Coronary artery (tissue), 2 donors: ENCODE data around the gene MMP8.

Source experiments
- DNase-seq: peaks from one replicate; pipeline ENCODE4 v3.0.0-alpha.2; 2017; ENCODE audit warnings: low spot score
- H3K27ac ChIP-seq, 2 donors: fragments of 200-600 bp; sonication (generic); one replicate each; pipeline ENCODE4 v1.5.1; 2016 to 2019
- H3K4me3 ChIP-seq: fragments of 200-600 bp; sonication (generic); 2 replicates; pipeline ENCODE4 v1.5.1; 2016; ENCODE audit warnings: mild to moderate bottlenecking, moderate library complexity
- TF ChIP-seq, protein P1 (sequence below): fragments of 200-600 bp; sonication (generic); IDR thresholded peaks from one replicate; pipeline ENCODE4 v1.5.1; 2019; ENCODE audit warnings: antibody characterized with exemption

The MMP8 gene

DNA sequence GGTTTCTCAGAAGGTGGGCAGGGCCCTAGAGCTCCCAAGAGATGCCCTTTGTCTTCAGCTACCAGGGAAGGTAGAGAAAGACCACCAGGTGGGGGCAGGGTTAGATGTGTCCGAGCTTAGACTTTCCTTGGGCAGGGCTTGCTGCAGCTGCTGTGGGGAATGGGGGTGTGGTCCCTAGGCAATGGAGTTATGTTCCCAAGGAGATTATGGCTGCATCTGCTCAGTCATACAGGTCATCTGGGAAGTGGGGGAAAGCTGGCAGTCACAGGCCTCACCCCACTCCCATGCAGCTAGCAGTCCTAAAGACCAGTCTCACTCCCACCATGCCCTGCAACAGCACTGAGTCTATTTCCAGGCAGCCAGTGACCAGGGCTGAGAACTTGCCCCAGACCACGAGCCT lies 48.7 kb downstream of the MMP8 start:
- no peak overlapping the region for H3K4me3 ChIP-seq
- TF ChIP-seq, protein P1, sequence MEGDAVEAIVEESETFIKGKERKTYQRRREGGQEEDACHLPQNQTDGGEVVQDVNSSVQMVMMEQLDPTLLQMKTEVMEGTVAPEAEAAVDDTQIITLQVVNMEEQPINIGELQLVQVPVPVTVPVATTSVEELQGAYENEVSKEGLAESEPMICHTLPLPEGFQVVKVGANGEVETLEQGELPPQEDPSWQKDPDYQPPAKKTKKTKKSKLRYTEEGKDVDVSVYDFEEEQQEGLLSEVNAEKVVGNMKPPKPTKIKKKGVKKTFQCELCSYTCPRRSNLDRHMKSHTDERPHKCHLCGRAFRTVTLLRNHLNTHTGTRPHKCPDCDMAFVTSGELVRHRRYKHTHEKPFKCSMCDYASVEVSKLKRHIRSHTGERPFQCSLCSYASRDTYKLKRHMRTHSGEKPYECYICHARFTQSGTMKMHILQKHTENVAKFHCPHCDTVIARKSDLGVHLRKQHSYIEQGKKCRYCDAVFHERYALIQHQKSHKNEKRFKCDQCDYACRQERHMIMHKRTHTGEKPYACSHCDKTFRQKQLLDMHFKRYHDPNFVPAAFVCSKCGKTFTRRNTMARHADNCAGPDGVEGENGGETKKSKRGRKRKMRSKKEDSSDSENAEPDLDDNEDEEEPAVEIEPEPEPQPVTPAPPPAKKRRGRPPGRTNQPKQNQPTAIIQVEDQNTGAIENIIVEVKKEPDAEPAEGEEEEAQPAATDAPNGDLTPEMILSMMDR: no peak

DNA sequence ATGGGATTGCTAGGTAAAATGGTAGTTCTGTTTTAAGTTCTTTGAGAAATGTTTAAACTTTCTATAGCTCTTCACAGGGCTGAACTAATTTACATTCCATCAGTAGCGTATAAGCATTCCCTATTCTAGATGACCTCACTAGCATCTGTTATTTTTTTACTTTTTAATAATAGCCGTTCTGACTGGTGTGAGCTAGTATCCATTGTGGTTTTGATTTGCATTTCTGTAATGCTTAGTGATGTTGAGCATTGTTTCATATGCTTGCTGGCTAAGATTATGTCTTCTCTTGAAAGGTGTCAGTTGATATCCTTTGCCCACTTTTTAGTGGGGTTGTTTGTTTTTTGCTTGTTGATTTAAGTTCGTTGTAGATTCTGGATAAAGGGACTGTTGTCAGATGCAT lies 55.1 kb downstream of the MMP8 start:
- H3K4me3 ChIP-seq: no peak overlapping the region
- no peak for DNase-seq
- no peak overlapping the region for H3K27ac ChIP-seq
- TF ChIP-seq, protein P1: no peak

More for the DNA sequence above, 48.7 kb downstream of the MMP8 start:
- no peak overlapping the region for H3K27ac ChIP-seq
- no peak for DNase-seq

DNA sequence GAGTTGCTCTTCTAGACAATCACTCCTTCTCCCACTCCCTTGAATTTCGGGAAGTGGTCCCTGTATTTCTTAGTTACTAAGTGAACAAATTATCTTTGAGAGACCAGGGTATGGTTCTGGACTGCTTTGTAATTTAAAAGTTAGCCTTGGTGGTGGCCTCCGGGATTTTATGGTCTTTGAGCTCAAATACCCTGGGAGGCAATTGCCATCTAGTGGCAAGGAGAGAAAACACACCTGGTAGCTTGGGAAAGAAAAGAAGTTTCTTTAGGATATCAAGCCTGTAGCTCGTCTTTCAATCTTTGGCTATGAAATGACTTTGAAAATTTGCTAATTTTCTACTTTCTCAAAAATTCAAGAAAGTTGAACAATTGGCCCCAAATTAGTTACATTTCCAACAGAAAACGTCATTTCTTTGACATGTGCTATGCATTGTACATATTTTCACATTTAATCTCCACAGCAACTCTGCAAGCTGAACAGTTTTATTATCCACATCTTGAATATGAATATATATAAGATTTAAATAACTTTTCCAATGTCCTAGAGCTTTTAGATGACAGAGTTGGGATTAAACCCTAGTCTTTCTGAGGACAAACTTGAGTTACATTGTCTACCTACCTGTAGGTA lies 58.3 kb downstream of the MMP8 start:
- no peak overlapping the region for H3K4me3 ChIP-seq
- TF ChIP-seq, protein P1: peak; percentile 64
- no peak overlapping the region for H3K27ac ChIP-seq
- no peak for DNase-seq

GRCh38 chr11:102664001-102664752 lies 60.6 kb downstream of the MMP8 start:
- TF ChIP-seq, protein P1: no peak
- Histone ChIP-seq H3K4me3 (no peak overlapping the region), H3K27ac (no peak overlapping the region)
- DNase-seq: no peak

DNA sequence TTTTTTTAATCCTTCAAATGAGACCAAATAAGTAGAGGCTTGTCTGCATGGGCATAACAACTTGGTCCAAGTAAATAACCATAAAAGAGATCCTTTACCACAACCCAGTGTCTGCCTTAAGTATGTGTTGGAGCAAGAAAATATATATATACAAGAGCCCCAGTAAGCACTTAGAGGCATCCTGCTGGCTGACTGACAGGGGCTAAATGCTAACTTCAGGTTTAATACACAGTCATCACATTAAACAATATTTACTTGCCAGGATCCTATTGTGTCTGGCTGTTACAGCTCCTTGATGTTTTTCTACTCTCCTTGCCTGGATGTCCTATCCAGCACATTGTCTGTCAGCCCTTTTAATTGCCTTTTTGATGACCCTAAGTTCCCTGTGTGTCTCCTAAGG lies 62.1 kb downstream of the MMP8 start:
- H3K4me3 ChIP-seq: no peak overlapping the region
- no peak for DNase-seq
- TF ChIP-seq, protein P1: no peak
- no peak overlapping the region for H3K27ac ChIP-seq
